GM19099 (cell line): ENCODE measurements around the gene DHCR24.

Experiments
- POLR2A ChIP-seq: IDR thresholded peaks from 3 replicates; pipeline ENCODE4 v1.6.1; 2011; ENCODE audit warnings: low read depth; ENCODE audit not compliant: insufficient read length; ENCODE audit errors: extremely low read depth

DHCR24 gene

DNA sequence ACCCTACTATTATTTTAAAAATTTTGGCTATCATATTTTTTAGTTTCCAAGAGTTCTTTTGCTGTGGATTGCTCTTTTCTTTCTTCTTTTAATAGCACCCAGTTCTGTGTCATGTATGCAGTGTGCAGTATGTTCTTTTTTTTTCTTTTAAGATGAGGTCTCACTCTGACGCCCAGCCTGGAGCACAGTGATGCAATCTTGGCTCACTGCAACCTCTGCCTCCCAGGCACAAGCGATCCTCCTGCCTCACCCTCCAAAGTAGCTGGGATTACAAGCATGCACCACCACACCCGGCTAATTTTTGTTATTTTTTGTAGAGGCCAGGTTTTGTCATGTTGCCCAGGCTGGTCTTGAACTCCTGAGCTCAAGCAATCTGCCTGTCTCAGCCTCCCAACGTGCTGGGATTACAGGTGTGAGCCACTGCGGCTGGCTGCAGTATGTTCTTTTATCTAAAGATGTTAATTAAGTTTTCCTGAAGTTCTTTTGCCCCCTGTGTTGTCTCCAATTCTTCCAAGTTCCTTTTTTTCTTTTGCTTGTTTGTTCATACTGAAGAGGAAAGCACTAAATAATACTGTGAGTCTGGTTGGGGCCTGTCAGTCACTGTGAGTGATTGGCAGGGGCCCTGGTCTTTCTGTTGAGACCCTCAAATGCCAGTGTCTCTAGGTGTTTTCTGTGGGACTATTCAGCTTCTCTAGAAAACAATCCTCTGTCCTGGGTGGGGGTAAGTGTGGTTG is 68.4 kb downstream of the DHCR24 start:
- TF ChIP-seq POLR2A: no peak

DNA sequence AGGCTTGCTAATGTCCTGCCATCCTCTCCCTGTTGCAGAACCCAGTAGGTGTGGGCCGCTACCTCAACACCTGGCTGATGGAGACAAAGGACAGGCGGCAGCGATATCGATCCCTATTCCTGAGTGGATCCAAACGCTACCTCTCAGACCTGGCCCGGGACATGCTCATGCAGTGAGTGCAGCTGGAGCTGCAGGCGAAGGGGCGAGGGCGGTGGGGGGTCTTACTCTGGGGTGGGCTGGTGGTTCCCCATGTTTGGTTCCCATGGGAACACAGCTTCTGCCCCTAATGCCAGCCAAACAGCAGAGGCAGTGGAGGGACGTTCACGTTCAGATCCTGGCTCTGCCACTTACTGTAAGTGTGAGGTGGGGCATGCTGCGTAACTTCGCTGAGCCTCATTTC is 70.0 kb downstream of the DHCR24 start:
- no peak for TF ChIP-seq POLR2A

- TF ChIP-seq POLR2A: no peak
Measured at GRCh38 chr1:54816130-54816529, 70.9 kb downstream of the DHCR24 start.

DNA sequence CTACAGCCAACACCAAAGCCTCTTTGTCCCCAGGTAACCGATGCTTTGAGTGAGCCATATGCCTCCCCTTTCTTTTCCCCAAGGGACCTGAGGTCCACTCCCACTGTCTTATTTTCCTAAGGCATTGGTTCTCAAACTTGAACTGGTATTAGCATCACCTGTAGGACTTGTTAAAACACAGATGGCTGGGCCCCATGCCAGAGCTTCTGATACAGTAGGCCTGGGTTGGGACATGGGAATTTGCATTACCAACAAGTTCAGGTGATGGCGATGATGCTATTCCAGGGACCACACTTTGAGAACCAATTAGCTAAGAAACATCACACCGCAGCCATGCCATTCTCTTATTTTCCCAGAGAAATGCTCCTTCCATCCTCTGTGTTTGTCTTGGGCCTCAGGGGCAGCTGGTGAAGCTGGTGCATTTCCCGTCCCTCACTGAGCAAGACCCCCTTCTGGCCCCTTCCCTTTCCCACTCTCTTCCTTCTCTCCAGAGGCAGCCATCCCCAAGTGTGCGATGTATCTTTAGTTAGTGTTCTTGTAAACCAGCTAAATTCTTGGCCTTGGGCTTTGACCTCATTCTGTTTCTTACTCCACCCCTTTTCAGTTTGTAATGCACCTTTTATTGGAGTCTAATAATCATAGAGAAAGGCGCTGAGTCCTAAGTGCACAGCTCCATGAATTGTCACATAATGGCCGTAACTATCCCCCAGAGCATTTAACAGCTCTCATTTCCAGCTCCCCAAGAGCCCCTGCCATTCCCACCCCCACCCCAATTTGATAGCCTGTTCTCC is 71.7 kb downstream of the DHCR24 start:
- no peak for TF ChIP-seq POLR2A

DNA sequence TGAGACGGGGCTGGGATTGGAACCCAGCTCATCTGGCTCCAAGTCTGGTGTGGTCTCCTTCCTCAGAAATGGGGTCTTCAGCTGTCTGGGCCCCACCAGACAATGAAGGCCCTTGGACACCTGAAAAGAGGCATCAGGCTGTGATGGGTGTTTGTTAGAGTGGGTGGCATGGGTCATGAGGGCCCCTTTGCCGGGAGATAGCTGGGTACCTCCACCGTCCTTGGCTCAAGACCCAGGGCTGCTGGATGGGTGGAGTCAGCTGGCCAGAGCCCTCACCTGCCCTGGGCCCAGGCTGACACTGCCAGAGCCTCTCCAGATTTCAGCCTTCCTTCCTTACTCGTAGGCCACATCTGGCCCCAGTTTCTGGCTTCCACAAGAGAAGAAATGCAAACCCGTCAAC is 72.4 kb downstream of the DHCR24 start:
- no peak for TF ChIP-seq POLR2A

GRCh38 chr1:54814126-54814498 is 72.9 kb downstream of the DHCR24 start:
- no peak for TF ChIP-seq POLR2A

- TF ChIP-seq POLR2A: no peak
Measured at GRCh38 chr1:54813485-54814125, 73.4 kb downstream of the DHCR24 start.

DNA sequence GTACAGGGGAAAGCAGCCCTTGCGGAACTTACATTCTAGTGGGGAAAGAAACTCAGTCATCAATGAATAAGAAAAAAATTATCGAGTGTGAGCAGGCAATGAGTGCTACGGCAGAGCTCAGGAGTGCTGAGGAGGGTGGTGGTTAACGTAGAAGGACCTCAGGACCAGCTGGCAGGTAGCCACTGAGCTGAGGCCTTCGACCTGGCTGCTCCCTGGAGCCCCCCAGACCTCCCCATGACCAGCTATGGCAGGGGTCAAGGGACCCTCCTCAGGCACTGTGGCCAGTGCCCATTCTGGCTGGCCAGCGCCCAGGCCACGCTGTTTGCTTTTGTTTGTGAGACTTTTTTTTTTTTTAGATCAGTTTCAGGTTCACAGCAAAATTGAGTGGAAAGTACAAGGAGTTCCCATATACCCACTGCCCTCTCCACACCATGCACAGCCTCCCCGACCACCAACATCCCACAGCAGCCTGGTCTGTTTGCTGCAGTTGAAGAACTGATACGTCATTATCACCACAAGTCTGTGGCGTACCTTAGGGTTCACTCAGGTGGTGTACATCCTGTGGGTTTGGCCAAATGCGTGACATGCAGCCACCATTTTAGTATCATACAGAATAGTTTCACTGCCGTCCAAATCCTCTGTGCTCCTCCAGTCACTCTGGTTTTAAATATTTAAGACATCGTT is 74.1 kb downstream of the DHCR24 start:
- TF ChIP-seq POLR2A: no peak

DNA sequence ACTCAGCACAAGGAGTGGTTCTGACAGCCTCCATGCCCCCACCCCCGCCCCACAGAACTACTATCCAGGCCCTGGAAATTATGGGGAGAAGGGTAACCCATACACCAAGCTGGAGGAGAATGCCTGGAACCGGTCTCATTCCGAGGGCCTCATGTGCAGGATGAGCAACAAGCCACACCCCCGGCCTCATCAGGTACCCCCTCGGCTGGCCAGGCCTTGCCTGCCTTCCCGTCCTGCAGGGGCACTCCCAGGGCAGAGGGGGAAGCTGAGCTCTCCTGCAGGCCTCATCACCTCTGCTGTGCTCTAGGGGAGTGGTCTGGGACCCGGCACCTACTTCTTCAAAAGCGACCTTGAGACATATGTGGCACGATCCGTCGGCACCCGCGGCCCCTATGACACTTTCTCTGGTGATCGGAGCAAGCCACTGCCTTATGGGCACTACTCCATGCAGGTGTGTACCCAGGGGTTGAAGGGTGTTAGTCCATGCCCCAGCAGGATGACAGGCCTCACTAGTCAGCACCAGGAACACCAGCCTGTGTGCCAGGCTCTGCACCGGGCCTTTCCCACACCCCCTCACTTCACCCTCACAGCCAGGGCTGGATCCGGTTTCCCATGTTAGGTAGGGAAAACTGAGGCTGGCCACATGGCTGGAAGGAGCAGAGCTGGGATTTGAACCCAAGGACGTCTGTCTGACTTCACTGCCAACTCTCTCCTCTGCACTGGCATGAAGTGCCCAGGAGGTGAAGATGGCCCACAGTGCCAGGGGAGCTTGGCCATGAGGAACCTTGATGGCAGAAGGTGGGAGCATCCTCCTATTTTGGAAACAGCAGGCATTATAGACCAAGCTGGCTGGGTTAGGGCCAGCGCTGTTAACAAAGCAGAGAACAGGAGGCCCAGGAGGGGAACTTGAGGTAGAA is 75.0 kb downstream of the DHCR24 start:
- no peak for TF ChIP-seq POLR2A

GRCh38 chr1:54811066-54811465 is 75.9 kb downstream of the DHCR24 start:
- TF ChIP-seq POLR2A: no peak

DNA sequence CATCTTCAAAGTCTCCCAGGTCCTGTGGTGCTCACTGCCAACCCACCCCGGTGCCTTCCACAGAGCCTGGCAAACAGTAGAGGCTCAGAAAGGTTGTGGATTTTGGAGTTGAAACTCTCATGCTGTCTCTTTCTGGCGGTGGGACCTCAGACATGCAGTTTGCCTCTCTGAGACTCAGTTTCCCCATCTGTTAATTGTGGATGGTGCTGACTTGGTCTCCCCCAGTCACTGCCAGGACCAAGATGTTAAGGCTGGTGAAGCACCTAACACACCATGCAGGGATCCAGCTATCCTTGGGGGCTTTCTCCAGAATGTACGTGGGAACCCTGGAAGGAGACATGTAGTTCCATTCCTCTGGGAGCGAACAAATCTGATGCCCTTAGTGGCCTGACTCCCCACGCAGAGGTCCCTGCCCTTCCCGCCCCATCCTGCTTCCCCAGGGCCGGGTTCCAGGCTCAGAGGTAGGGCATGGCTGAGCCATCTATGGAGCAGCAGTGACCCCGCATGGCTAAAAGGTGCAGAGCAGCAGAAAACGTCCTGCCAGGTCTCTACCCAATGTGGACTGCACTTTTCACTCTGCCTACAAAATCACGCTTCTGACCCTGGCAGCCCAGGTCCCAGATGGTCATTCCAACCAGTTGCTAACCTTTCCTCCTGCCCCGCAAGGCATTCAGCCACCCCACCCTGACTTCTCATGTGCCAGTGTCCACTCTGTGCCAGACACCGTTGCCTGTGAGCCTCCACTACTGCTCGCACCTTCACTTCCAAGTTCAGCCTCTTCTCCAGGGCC is 76.6 kb downstream of the DHCR24 start:
- no peak for TF ChIP-seq POLR2A

DNA sequence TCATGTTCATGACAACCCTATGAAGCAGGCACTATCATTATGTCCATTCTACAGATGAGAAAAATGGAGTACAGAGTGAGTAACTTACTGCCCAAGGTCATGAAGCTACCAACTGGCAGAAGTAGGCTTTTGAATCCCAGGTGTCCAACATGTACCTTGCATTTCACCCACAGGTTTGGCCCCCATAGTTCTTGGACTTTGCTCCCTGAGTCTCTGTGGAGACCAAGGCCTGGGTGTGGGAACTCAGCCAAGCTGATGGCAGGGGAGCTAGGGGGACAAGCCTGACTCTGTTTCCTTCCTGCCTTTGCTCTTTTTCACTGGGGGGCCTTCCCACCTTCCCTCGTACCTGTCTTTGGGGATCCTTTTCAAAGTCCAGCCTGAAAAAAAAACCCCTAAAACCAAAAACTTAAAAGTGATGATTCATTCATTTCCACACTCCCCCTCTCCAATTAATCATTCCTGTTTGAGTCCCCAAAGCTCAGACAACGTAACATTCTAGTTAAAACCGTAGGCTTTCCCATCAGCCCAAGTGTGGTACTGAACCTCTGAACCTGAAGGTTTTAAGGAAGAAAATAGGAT is 77.4 kb downstream of the DHCR24 start:
- TF ChIP-seq POLR2A: no peak
